ENCODE data around the gene MAD1L1. TPM values are rescaled to one million over a fixed set of nuclear protein-coding genes. Genes with fewer than 3 reads are reported as not detected.

Gene MAD1L1
- total and polyA plus RNA-seq, 2 donors (not counting 3 experiments of a cell fraction or from before 2014, with no cell fraction given): 34.1 to 42.3 TPM

- no peaks in the 10 kb centered on the region for H3K79me2 ChIP-seq (ENCODE audit: control insufficient read depth, insufficient read depth, low read length)
- FAIRE-seq (no peak), DNase-seq (ENCODE audit: low read depth, low spot score) (no peak)
- CTCF ChIA-PET: no interaction called here
- POLR2A ChIA-PET: no interaction called here
- H3K36me3 ChIP-seq (ENCODE audit: control insufficient read depth in 2 of 2, extremely low read depth in 1 of 2, insufficient read depth in 2 of 2, low read length in 2 of 2): no peaks in the 10 kb centered on the region
- no TSS peak for BruUV-seq (replicated peaks)
- H3K9ac ChIP-seq (replicated peaks; ENCODE audit: extremely low read depth, insufficient read depth, low read length): no peak overlapping the region
- no peaks in the 10 kb centered on the region for H3K9me1 ChIP-seq (replicated peaks; ENCODE audit: control insufficient read depth, extremely low read depth, insufficient read depth, low read length)
- H3K27ac ChIP-seq (ENCODE audit: insufficient read depth, low read depth, low read length): no peak overlapping the region
- H3K4me2 ChIP-seq (ENCODE audit: insufficient read depth, low read length): no peak overlapping the region
- dilution Hi-C loops (cut with MboI; ENCODE audit: extremely low pct_ligation_motif_present, low sequenced_read_pairs) (no loop called here), intact Hi-C loops (cut with micrococcal nuclease) (no loop called here)
- no peak overlapping the region for H3K4me3 ChIP-seq (replicated peaks in 1 of 3; ENCODE audit: insufficient read depth in 1 of 3, low read depth in 1 of 3, low read length in 3 of 3)
- no peaks in the 10 kb centered on the region for H3K9me3 ChIP-seq (replicated peaks; ENCODE audit: control insufficient read depth, insufficient read depth, low read length)
- H3K27me3 ChIP-seq (ENCODE audit: control insufficient read depth in 2 of 2, insufficient read depth in 2 of 2, low read length in 2 of 2): no peaks in the 10 kb centered on the region
- H4K20me1 ChIP-seq (replicated peaks; ENCODE audit: control insufficient read depth, extremely low read depth, insufficient read depth, low read length): no peaks in the 10 kb centered on the region
- no peaks in the 10 kb centered on the region for H3K4me1 ChIP-seq (ENCODE audit: control insufficient read depth, extremely low read depth, insufficient read depth, low read length)
- H2AFZ ChIP-seq (ENCODE audit: low read depth, low read length): no peak overlapping the region
- TF ChIP-seq CTCF (IDR thresholded peaks at IDR 0.05; ENCODE audit: extremely low read depth in 1 of 2, insufficient read depth in 1 of 2, low read depth in 1 of 2, low read length in 2 of 2) (no peak), GATA2 (IDR thresholded peaks at IDR 0.05; ENCODE audit: insufficient read depth, insufficient read length, low read depth, low read length) (no peak), JUN (IDR thresholded peaks at IDR 0.05; ENCODE audit: borderline replicate concordance, insufficient read depth, insufficient read length, low read depth) (no peak), MAX (IDR thresholded peaks at IDR 0.05; ENCODE audit: insufficient read depth, insufficient read length) (no peak), MYC (IDR thresholded peaks at IDR 0.05; ENCODE audit: low read depth, low read length) (no peak), POLR2A (IDR thresholded peaks at IDR 0.05; ENCODE audit: low read depth, low read length) (no peak), EZH2 (IDR thresholded peaks at IDR 0.05; ENCODE audit: borderline replicate concordance, low read depth, low read length, severe bottlenecking) (no peak), FOS (IDR thresholded peaks at IDR 0.05; ENCODE audit: borderline replicate concordance, insufficient read depth, low read length) (no peak), POLR2AphosphoS5 (IDR thresholded peaks at IDR 0.05; ENCODE audit: insufficient read depth, low read depth, low read length) (no peak)
These were observed 78.6 kb downstream of the MAD1L1 start for GRCh38 chr7:2154121-2154520.
